ENCODE measurements around the gene TAF4B. TPM values are rescaled to one million over a fixed set of nuclear protein-coding genes. Genes with fewer than 3 reads are reported as not detected.

Gene TAF4B
- total RNA-seq, 4 donors from 2014 or later: 6.1 to 11.8 (median 7.6) TPM

DNA sequence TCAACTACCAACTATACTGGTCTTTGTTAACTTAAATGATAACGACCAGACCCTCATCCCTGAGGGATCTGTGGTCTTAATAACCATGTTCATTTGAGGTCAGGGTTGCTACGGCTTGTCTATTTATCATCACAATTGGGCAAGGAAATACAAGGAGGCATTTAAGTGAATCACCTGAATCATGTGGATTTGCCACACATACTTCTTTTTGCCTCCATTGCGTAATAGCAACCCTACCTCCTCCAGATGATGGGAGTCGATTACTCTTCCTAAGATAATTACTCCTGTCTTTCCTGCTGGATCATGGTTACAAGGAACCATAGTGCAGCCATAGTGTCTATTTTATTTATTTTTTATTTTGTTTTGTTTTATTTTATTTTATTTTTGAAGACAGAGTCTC is 42.2 kb downstream of the TAF4B start:
- Histone ChIP-seq H3K9me3 (no peaks in the 10 kb centered on the region), H3K36me3 (peaks cover 0 to 18% of the 10 kb centered on the region in 2 donors), H3K27me3 (no peaks in the 10 kb centered on the region), H3K4me1 (no peaks in the 10 kb centered on the region), H3K4me3 (no peak overlapping the region), H3K27ac (no peak overlapping the region)
- no peak for ATAC-seq
- WGBS, 2 donors (ENCODE audit: low coverage in 1 of 2): 90 to 95% methylated on average over 4 of the region's 4 CpGs
- no peak for TF ChIP-seq EP300 (IDR thresholded peaks at IDR 0.05)
- no peak for TF ChIP-seq POLR2A (IDR thresholded peaks at IDR 0.05)
- TF ChIP-seq, protein P1, sequence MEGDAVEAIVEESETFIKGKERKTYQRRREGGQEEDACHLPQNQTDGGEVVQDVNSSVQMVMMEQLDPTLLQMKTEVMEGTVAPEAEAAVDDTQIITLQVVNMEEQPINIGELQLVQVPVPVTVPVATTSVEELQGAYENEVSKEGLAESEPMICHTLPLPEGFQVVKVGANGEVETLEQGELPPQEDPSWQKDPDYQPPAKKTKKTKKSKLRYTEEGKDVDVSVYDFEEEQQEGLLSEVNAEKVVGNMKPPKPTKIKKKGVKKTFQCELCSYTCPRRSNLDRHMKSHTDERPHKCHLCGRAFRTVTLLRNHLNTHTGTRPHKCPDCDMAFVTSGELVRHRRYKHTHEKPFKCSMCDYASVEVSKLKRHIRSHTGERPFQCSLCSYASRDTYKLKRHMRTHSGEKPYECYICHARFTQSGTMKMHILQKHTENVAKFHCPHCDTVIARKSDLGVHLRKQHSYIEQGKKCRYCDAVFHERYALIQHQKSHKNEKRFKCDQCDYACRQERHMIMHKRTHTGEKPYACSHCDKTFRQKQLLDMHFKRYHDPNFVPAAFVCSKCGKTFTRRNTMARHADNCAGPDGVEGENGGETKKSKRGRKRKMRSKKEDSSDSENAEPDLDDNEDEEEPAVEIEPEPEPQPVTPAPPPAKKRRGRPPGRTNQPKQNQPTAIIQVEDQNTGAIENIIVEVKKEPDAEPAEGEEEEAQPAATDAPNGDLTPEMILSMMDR (IDR thresholded peaks at IDR 0.05): no peak
- no peak for TF ChIP-seq POLR2AphosphoS5 (IDR thresholded peaks at IDR 0.05)

DNA sequence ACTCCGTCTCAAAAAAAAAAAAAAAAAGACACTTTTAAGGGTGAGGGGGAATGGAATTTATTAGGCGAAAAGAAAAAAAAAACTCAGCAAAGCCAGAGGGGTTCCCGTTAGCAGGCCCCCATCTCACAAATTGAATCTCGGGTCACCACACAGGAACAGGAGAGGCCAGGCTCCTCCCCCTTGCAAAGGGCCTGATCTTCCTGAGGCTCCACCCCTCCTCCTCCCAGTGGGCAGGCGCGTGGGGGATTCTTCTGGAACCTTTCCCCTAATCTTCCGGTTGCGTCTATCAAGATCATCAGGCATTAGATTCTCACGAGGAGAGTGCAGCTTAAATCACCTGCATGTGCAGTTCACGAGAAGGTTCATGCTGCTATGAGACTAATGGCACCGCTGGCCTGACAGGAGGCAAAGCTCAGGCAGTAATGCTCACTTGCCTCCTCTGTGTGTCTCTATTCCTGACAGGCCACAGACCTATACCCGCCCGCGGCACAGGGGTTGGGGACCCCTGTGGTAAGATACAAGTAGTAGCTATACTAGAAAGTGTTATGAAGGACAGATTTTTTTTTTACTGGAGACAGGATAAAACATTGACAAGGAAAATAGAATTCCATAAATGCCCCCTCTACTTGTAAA is 45.8 kb downstream of the TAF4B start:
- ATAC-seq: no peak
- 93 to 96% methylated on average over 11 to 13 of the region's 14 CpGs for WGBS, 2 donors (ENCODE audit: low coverage in 1 of 2)
- TF ChIP-seq POLR2AphosphoS5 (IDR thresholded peaks at IDR 0.05) (no peak), POLR2A (IDR thresholded peaks at IDR 0.05) (no peak), EP300 (IDR thresholded peaks at IDR 0.05) (no peak)
- TF ChIP-seq, protein P1 (IDR thresholded peaks at IDR 0.05): no peak

DNA sequence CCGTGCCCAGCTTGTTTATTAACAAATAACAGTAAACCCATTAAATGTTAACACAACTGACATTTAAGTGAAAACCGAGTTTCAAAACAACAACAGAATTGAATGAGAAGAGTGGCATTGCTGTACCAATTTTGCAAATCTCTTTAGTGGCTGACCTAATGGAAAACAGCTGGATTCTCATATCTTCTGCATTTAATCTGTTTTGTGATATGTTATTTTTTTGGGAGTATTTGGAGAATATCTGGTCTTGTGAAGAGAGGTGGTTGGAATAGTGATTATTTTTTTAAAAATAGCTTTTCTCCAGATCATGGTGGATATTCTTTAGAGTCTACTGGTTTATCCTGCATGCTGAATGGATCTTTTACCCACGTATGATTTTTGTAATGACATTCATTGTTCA is 51.1 kb downstream of the TAF4B start:
- no peak for ATAC-seq
- 88 to 98% methylated on average over 3 of the region's 3 CpGs for WGBS, 2 donors (ENCODE audit: low coverage in 1 of 2)
- peaks cover 0 to 30% of the 10 kb centered on the region in 2 donors for H3K36me3 ChIP-seq

More for the DNA sequence above, 45.8 kb downstream of the TAF4B start:
- Histone ChIP-seq H3K36me3 (peaks cover 0 to 34% of the 10 kb centered on the region in 2 donors), H3K9me3 (no peaks in the 10 kb centered on the region), H3K27ac (no peak overlapping the region), H3K4me3 (no peak overlapping the region), H3K4me1 (no peaks in the 10 kb centered on the region), H3K27me3 (no peaks in the 10 kb centered on the region)

DNA sequence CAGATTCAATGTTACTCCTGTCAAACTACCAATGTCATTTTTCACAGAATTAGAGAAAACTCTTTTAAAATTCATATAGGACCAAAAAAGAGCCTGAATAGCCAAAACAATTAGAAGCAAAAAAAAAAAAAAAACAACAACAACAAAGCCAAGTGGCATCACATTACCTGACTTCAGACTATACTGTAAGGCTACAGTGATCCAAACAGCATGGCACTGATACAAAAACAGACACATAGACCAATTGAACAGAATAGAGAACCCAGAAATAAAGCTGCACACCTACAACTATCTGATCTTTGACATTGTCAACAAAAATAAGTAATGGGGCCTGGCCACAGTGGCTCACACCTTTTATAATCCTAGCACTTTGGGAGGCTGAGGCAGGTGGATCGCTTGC is 53.2 kb downstream of the TAF4B start:
- no peak overlapping the region for H3K27ac ChIP-seq
- H3K4me3 ChIP-seq: no peak overlapping the region
- no peak for TF ChIP-seq POLR2A (IDR thresholded peaks at IDR 0.05)
- H3K36me3 ChIP-seq: peaks cover 0 to 47% of the 10 kb centered on the region in 2 donors
- no peak for ATAC-seq
- 80 to 100% methylated on average over 1 of the region's 1 CpG for WGBS, 2 donors (ENCODE audit: low coverage in 1 of 2)
- H3K4me1 ChIP-seq: no peaks in the 10 kb centered on the region
- no peaks in the 10 kb centered on the region for H3K27me3 ChIP-seq
- peaks cover 0 to 10% (median 0%) of the 10 kb centered on the region in 3 donors for H3K9me3 ChIP-seq

More for the DNA sequence above, 51.1 kb downstream of the TAF4B start:
- Histone ChIP-seq H3K9me3 (peaks cover 0 to 10% (median 0%) of the 10 kb centered on the region in 3 donors), H3K27ac (no peak overlapping the region), H3K4me1 (no peaks in the 10 kb centered on the region), H3K27me3 (no peaks in the 10 kb centered on the region), H3K4me3 (no peak overlapping the region)
- TF ChIP-seq EP300 (IDR thresholded peaks at IDR 0.05) (no peak), POLR2AphosphoS5 (IDR thresholded peaks at IDR 0.05) (no peak), POLR2A (IDR thresholded peaks at IDR 0.05) (no peak)
- TF ChIP-seq, protein P1 (IDR thresholded peaks at IDR 0.05): no peak

DNA sequence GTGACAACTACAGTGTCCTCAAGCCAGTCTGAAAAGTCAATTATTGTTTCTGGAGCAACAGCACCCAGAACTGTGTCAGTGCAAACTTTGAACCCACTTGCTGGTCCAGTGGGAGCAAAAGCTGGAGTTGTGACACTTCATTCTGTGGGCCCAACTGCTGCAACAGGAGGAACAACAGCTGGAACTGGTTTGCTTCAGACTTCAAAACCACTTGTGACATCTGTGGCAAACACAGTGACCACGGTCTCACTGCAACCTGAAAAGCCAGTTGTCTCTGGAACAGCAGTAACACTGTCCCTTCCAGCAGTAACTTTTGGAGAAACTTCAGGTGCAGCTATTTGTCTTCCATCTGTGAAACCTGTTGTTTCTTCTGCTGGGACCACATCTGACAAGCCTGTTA is 59.8 kb downstream of the TAF4B start:
- Histone ChIP-seq H3K9me3 (no peaks in the 10 kb centered on the region), H3K36me3 (peaks cover 0 to 50% of the 10 kb centered on the region in 2 donors), H3K27me3 (no peaks in the 10 kb centered on the region), H3K4me3 (no peak overlapping the region), H3K4me1 (no peaks in the 10 kb centered on the region), H3K27ac (no peak overlapping the region)
- WGBS, 2 donors (ENCODE audit: low coverage in 1 of 2): 57% methylated on average over 1 of the region's 1 CpG; no CpG with 5 or more reads in 1 of the 2 donors
- no peak for TF ChIP-seq POLR2AphosphoS5 (IDR thresholded peaks at IDR 0.05)
- no peak for TF ChIP-seq EP300 (IDR thresholded peaks at IDR 0.05)
- TF ChIP-seq, protein P1 (IDR thresholded peaks at IDR 0.05): no peak
- TF ChIP-seq POLR2A (IDR thresholded peaks at IDR 0.05): no peak
- no peak for ATAC-seq
